A549 treated with ZK216348 at 1 μM for 4 hours (cell line): ENCODE measurements around the gene IGF2BP3. TPM values are rescaled to one million over a fixed set of nuclear protein-coding genes. Genes with fewer than 3 reads are reported as not detected.

Experiments used
- total RNA-seq: library from RNA; stranded (reverse); fragments of 200-300 nt; extraction: Qiagen RNA extraction; gene quantifications from 5 replicates; pipeline ENCODE4 v1.2.3, GENCODE V29; 2022; ENCODE audit warnings: low read depth

Gene IGF2BP3
- total RNA-seq, result 19.2 to 34.3 TPM (median 24.8 TPM) in 5 replicates

DNA sequence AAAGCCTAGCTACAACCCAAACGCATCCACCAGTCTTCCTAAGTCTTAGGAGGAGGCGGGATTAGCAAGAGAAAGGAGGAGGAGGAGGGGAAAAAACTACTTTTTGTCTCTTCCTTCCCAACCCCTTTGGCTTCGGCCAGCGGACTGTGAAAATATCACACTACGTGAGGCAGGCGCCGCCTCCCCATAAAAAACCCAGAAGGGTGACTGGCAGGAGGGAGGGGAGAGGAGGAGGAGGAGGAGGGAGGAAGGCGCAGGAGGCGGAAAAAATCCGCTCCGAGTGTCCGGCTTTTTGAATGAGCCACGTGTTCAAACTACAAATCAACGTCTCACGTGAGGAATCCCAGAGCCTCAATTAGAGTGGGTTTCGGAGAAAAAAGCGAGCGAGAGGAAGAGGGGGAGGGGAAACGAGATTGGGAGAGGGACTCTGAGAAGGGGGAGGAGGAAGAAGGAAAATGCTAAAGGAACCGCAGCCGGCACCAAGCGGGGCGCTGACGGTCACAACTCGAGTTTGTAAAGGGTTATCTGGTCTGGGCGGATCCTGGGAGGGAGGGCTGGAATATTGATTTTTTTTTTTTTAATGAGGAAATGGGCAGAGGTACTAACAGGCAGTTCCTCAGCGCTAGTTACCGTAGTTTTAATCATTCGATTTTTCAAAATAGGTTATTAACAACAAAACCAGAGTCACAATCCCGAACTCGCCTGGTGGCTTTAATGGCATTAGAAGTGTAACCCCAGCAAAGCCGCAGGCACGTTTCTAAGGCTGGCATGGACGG is at the start of gene IGF2BP3:
Gene IGF2BP3, minus strand, starts transcription at position 162 of the 776 bp plus-strand sequence. CDS start 381 bp downstream, outside the sequence.

DNA sequence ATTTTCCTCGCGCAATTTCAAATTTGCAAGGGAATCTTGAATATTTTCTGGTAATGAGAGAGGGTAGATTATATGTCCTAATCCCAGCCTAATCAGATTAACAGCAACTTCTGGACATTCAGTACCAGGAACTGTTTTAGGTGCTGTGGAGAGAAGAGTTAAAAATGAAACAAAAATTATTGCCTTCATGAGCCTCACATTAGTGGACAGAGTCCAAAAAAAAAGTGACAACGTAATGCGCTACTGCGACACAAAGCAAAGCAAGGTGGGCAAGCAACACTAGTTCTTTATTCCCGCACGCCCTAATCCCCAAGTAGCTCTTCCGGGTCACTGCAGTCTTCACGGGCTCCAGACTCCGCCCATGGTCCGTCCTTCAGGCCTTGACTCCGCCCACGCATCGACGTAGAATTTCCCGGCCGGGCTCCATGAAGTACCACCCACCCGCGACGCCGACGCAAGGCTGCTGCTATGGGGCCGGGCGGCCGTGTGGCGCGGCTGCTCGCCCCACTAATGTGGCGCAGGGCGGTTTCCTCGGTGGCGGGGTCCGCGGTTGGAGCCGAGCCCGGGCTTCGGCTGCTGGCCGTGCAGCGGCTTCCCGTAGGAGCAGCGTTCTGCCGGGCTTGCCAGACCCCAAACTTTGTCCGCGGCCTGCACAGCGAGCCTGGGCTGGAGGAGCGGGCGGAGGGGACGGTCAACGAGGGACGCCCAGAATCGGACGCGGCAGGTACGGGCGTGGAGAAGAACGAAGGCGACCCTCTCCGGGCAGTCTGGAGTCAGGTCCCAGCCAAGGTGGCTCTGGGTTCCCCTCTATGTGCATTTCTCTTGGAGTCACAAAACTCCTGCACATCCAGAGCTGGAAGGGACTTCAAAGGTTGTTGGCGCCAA is 171.2 kb downstream of the IGF2BP3 start, which contains the start of gene MALSU1:
Gene MALSU1, plus strand, starts transcription at position 455 of the 885 bp plus-strand sequence. Its CDS starts 14 bp downstream, at position 469.

Other genes with a start within 250 kb of the IGF2BP3 start
- gene GPNMB, start 223.7 kb downstream of the IGF2BP3 start, total RNA-seq, result 2.2 to 4.8 TPM (median 2.8 TPM) in 5 replicates
- gene MALSU1, start 171.2 kb downstream of the IGF2BP3 start, total RNA-seq, result 67.7 to 91.6 TPM (median 89.2 TPM) in 5 replicates
- gene TRA2A, start 61.5 kb upstream of the IGF2BP3 start, total RNA-seq, result 69.1 to 88.0 TPM (median 80.7 TPM) in 5 replicates
- gene CCDC126, start 126.9 kb upstream of the IGF2BP3 start, total RNA-seq, result 2.2 to 3.6 TPM (median 3.0 TPM) in 5 replicates
- gene FAM221A, start 209.7 kb upstream of the IGF2BP3 start, total RNA-seq, result 0.15 to 0.60 TPM (median 0.22 TPM) in 5 replicates
- gene STK31, start 239.7 kb upstream of the IGF2BP3 start, total RNA-seq, result 0.55 to 1.2 TPM (median 0.66 TPM) in 5 replicates